H1 (cell line): Measurements from ENCODE around the gene TMEM185A. TPM values are rescaled to one million over a fixed set of nuclear protein-coding genes. Genes with fewer than 3 reads are reported as not detected.

Experiments used
- CTCF ChIA-PET: fragments of 300-600 bp; sonication (Branson Sonifier 250); formaldehyde crosslinking; loops from one replicate; lab custom pipeline; 2021; ENCODE audit not compliant: partially characterized antibody; lab: Charles Lee
- POLR2A ChIA-PET: fragments of 300-600 bp; sonication (Branson Sonifier 250); formaldehyde crosslinking; loops from one replicate; lab custom pipeline; 2021; ENCODE audit warnings: inconsistent platforms; ENCODE audit not compliant: partially characterized antibody; lab: Charles Lee
- DNase-seq, 2 experiments: peaks; one replicate each; pipeline versions ENCODE4 v3.0.0 to v3.0.0-alpha.2; 2010 to 2022; ENCODE audit warnings: low spot score in 2 of 2, low read depth in 1 of 2, mixed read lengths in 1 of 2
- FAIRE-seq: peaks from 2 replicates; lab custom pipeline; 2011; peaks lifted over from hg19 to GRCh38; lab: Jason Lieb, UNC
- H2AFZ ChIP-seq: 2 replicates; pipeline ENCODE4 v1.8.1; 2012; ENCODE audit warnings: low read length, inconsistent platforms
- H2AK5ac ChIP-seq: 2 replicates; pipeline ENCODE4 v1.6.1; 2013; ENCODE audit warnings: low read depth, low read length
- H2BK120ac ChIP-seq: replicated peaks from 2 replicates; pipeline ENCODE3; 2013; ENCODE audit warnings: low read depth, low read length, inconsistent platforms
- H2BK12ac ChIP-seq: 2 replicates; pipeline ENCODE4 v1.6.1; 2013; ENCODE audit warnings: low read depth, low read length
- H2BK15ac ChIP-seq: 2 replicates; pipeline ENCODE4 v1.6.1; 2013; ENCODE audit warnings: low read length
- H2BK20ac ChIP-seq: 2 replicates; pipeline ENCODE4 v1.6.1; 2013; ENCODE audit warnings: low read length
- H2BK5ac ChIP-seq: 2 replicates; pipeline ENCODE4 v1.6.1; 2013; ENCODE audit warnings: low read depth, low read length
- H3K14ac ChIP-seq: 2 replicates; pipeline ENCODE4 v1.6.1; 2013; ENCODE audit warnings: inconsistent platforms; ENCODE audit not compliant: insufficient read length
- H3K18ac ChIP-seq: 2 replicates; pipeline ENCODE4 v1.6.1; 2013; ENCODE audit warnings: low read length; ENCODE audit errors: extremely low read depth
- H3K23ac ChIP-seq: 2 replicates; pipeline ENCODE4 v1.6.1; 2013; ENCODE audit warnings: inconsistent platforms; ENCODE audit not compliant: insufficient read length
- H3K23me2 ChIP-seq: 2 replicates; pipeline ENCODE4 v1.6.1; 2013; ENCODE audit warnings: low read depth, low read length
- H3K27ac ChIP-seq: 2 replicates; pipeline ENCODE4 v1.6.1; 2011; ENCODE audit warnings: low read depth, low read length, inconsistent platforms
- H3K27me3 ChIP-seq, 4 experiments: replicated peaks in 1 of 4; 1 replicate in 1 of 4; 2 replicates in 3 of 4; pipeline versions ENCODE4 v1.6.1 to v1.8.1; 2011 to 2013; ENCODE audit warnings: low read length in 3 of 4, mild to moderate bottlenecking in 3 of 4, inconsistent platforms in 2 of 4, mixed read lengths in 2 of 4, moderate library complexity in 1 of 4; ENCODE audit not compliant: control insufficient read depth in 3 of 4, insufficient read depth in 3 of 4; ENCODE audit errors: extremely low read depth in 1 of 4
- H3K36me3 ChIP-seq, 4 experiments: 2 replicates each; pipeline versions ENCODE4 v1.6.1 to v1.8.1; 2011 to 2013; ENCODE audit warnings: mild to moderate bottlenecking in 4 of 4, low read length in 3 of 4, moderate library complexity in 2 of 4, control low read depth in 1 of 4, inconsistent platforms in 1 of 4; ENCODE audit not compliant: insufficient read depth in 4 of 4, control insufficient read depth in 2 of 4
- H3K4ac ChIP-seq: replicated peaks from 2 replicates; pipeline ENCODE3; 2013; ENCODE audit warnings: low read length, low read depth, mixed read lengths, inconsistent platforms; ENCODE audit not compliant: insufficient read length
- H3K4me1 ChIP-seq, 4 experiments: replicated peaks in 1 of 4; 1 replicate in 1 of 4; 2 replicates in 3 of 4; pipeline versions ENCODE4 v1.6.1 to v1.8.1; 2011 to 2013; ENCODE audit warnings: low read length in 3 of 4, inconsistent platforms in 2 of 4, mixed read lengths in 1 of 4; ENCODE audit not compliant: insufficient read depth in 4 of 4, control insufficient read depth in 3 of 4
- H3K4me2 ChIP-seq, 2 experiments: 2 replicates each; pipeline versions ENCODE4 v1.6.1 to v1.8.1; 2011 to 2013; ENCODE audit warnings: low read depth in 2 of 2, low read length in 2 of 2, control low read depth in 1 of 2, inconsistent platforms in 1 of 2, mild to moderate bottlenecking in 1 of 2; ENCODE audit not compliant: insufficient read depth in 1 of 2
- H3K4me3 ChIP-seq, 4 experiments: fragments of 200-600, 300-600 bp in 1 of 4; sonication (generic), shearing (Covaris generic), sonication (Bioruptor Twin) in 1 of 4; 2 replicates each; pipeline versions ENCODE4 v1.5.1 to v1.8.1; 2011 to 2016; ENCODE audit warnings: low read length in 4 of 4, low read depth in 3 of 4, control low read depth in 2 of 4, inconsistent platforms in 2 of 4, mild to moderate bottlenecking in 2 of 4, mixed read lengths in 1 of 4, moderate library complexity in 1 of 4; ENCODE audit not compliant: insufficient read depth in 2 of 4; ENCODE audit errors: extremely low read depth in 1 of 4
- H3K56ac ChIP-seq: replicated peaks from 2 replicates; pipeline ENCODE3; 2013; ENCODE audit warnings: low read depth, mild to moderate bottlenecking, mixed read lengths, low read length, inconsistent platforms; ENCODE audit not compliant: insufficient read length
- H3K79me1 ChIP-seq: 2 replicates; pipeline ENCODE4 v1.6.1; 2013; ENCODE audit warnings: low read depth, low read length, control low read depth
- H3K79me2 ChIP-seq, 2 experiments: 2 replicates each; pipeline versions ENCODE4 v1.6.1 to v1.8.1; 2012 to 2013; ENCODE audit warnings: low read length in 2 of 2, mild to moderate bottlenecking in 2 of 2, inconsistent platforms in 1 of 2; ENCODE audit not compliant: insufficient read depth in 2 of 2, control insufficient read depth in 1 of 2
- H3K9ac ChIP-seq, 4 experiments: replicated peaks in 1 of 4; 1 replicate in 1 of 4; 2 replicates in 3 of 4; pipeline versions ENCODE4 v1.6.1 to v1.8.1; 2011 to 2013; ENCODE audit warnings: low read depth in 3 of 4, low read length in 3 of 4, control low read depth in 2 of 4, mild to moderate bottlenecking in 2 of 4, moderate library complexity in 2 of 4, inconsistent platforms in 1 of 4; ENCODE audit errors: extremely low read depth in 1 of 4
- H3K9me3 ChIP-seq, 2 experiments: 2 replicates each; pipeline versions ENCODE4 v1.6.1 to v1.8.1; 2012 to 2013; ENCODE audit warnings: mild to moderate bottlenecking in 2 of 2, moderate library complexity in 2 of 2, control low read depth in 1 of 2, inconsistent platforms in 1 of 2, low read depth in 1 of 2, low read length in 1 of 2, mixed read lengths in 1 of 2; ENCODE audit not compliant: insufficient read depth in 2 of 2
- H4K20me1 ChIP-seq, 2 experiments: replicated peaks in 1 of 2; 2 replicates each; pipeline versions ENCODE3 to v1.8.1; 2011 to 2013; ENCODE audit warnings: inconsistent platforms in 2 of 2, low read length in 2 of 2, mild to moderate bottlenecking in 1 of 2; ENCODE audit not compliant: insufficient read depth in 2 of 2, control insufficient read depth in 1 of 2
- H4K5ac ChIP-seq: 2 replicates; pipeline ENCODE4 v1.6.1; 2013; ENCODE audit warnings: low read length, low read depth, mixed read lengths, inconsistent platforms; ENCODE audit not compliant: insufficient read length
- H4K8ac ChIP-seq: 2 replicates; pipeline ENCODE4 v1.8.0; 2013; ENCODE audit warnings: mild to moderate bottlenecking, moderate library complexity, low read length, inconsistent platforms; ENCODE audit not compliant: insufficient read depth; ENCODE audit errors: extremely low read depth
- H4K91ac ChIP-seq: replicated peaks from 2 replicates; pipeline ENCODE3; 2013; ENCODE audit warnings: low read length, mixed read lengths, inconsistent platforms; ENCODE audit not compliant: insufficient read length
- CBX8 ChIP-seq: fragments of 300-800, 300-1000 bp; sonication (generic); IDR thresholded peaks from 2 replicates; pipeline ENCODE4 v1.7.1; 2016; ENCODE audit warnings: low read depth, low read length, borderline replicate concordance
- CTBP2 ChIP-seq: IDR thresholded peaks from 2 replicates; pipeline ENCODE4 v1.7.0; 2011; ENCODE audit warnings: borderline replicate concordance, mild to moderate bottlenecking, moderate library complexity, mixed read lengths, low read length; ENCODE audit not compliant: insufficient read depth, insufficient read length
- EGR1 ChIP-seq: IDR thresholded peaks from 2 replicates; pipeline ENCODE4 v1.6.1; 2011; ENCODE audit warnings: low read depth, low read length, borderline replicate concordance
- JUN ChIP-seq: IDR thresholded peaks from 2 replicates; pipeline ENCODE4 v1.6.1; 2011; ENCODE audit warnings: low read depth, mild to moderate bottlenecking, improper control_type of control experiment, low read length
- KDM1A ChIP-seq: fragments of 200-600, 300-600 bp; sonication (generic); IDR thresholded peaks from 2 replicates; pipeline ENCODE4 v1.7.1; 2016; ENCODE audit warnings: mild to moderate bottlenecking, low read length, borderline replicate concordance
- KDM4A ChIP-seq: IDR thresholded peaks from one replicate; pipeline ENCODE4 v1.7.1; 2012; ENCODE audit warnings: low read depth, mild to moderate bottlenecking, moderate library complexity, low read length, inconsistent platforms; ENCODE audit not compliant: severe bottlenecking
- MAFK ChIP-seq: IDR thresholded peaks from 2 replicates; pipeline ENCODE4 v1.6.1; 2012; ENCODE audit warnings: low read depth, mild to moderate bottlenecking, improper control_type of control experiment, low read length
- RAD21 ChIP-seq, 2 experiments: IDR thresholded peaks in 1 of 2; conservative IDR thresholded peaks in 1 of 2; 2 replicates each; pipeline ENCODE4 v1.6.1; 2011; ENCODE audit warnings: low read depth in 2 of 2, low read length in 2 of 2, improper control_type of control experiment in 1 of 2, inconsistent platforms in 1 of 2, mild to moderate bottlenecking in 1 of 2, moderate library complexity in 1 of 2
- RBBP5 ChIP-seq: IDR thresholded peaks from 2 replicates; pipeline ENCODE4 v1.7.1; 2012; ENCODE audit warnings: low read depth, mild to moderate bottlenecking, inconsistent platforms, low read length, moderate library complexity, borderline replicate concordance
- TAF7 ChIP-seq: optimal IDR thresholded peaks from 2 replicates; pipeline ENCODE3; 2011; ENCODE audit warnings: low read depth, mild to moderate bottlenecking, inconsistent platforms, low read length, moderate library complexity, borderline replicate concordance
- TCF12 ChIP-seq: IDR thresholded peaks from 2 replicates; pipeline ENCODE4 v1.6.1; 2011; ENCODE audit warnings: low read depth, mild to moderate bottlenecking, low read length
- TEAD4 ChIP-seq: IDR thresholded peaks from 2 replicates; pipeline ENCODE4 v1.6.1; 2012; ENCODE audit warnings: low read depth, low read length, inconsistent platforms, mixed read lengths
- USF2 ChIP-seq: IDR thresholded peaks from 2 replicates; pipeline ENCODE4 v1.6.1; 2011; ENCODE audit warnings: low read length, improper control_type of control experiment
- WGBS, 2 experiments: shearing (Covaris generic) in 1 of 2; methylation state at CpG; one replicate each; pipeline versions ENCODE4 v1.1.6 to v1.1.7; 2013 to 2015; ENCODE audit warnings: low lambda C conversion rate in 2 of 2, mixed read lengths in 2 of 2, inconsistent platforms in 1 of 2, low coverage in 1 of 2, missing lambda C conversion rate in 1 of 2; ENCODE audit not compliant: insufficient replicate concordance in 2 of 2, insufficient coverage in 1 of 2, insufficient read length in 1 of 2; ENCODE audit errors: extremely low coverage in 1 of 2, missing lambda C conversion rate in 1 of 2; 5-methylcytosine and 5-hydroxymethylcytosine counted together
- polyA plus RNA-seq, 7 experiments: library from polyadenylated mRNA; depleted of rRNA in 3 of 7; stranded (reverse) in 5 of 7; unstranded in 2 of 7; fragments of >200 nt in 5 of 7; fragments of 200-250 nt in 2 of 7; gene quantifications; 1 replicate in 5 of 7; 2 replicates in 1 of 7; 4 replicates in 1 of 7; pipeline versions ENCODE4 v1.2.1 to v1.2.3, GENCODE V29; 2011 to 2013; ENCODE audit warnings: missing spikeins in 2 of 7, mixed read lengths in 2 of 7
- total RNA-seq: library from RNA; stranded (reverse); fragmentation: NEBNext Ultra II Directional; extraction: Animal tissue kit (Norgen Biotek cat#: 25700); gene quantifications from 2 replicates; pipeline ENCODE4 v1.2.1, GENCODE V29; 2021

Gene TMEM185A
- total and polyA plus RNA-seq, 2 of the 8 experiments (the other 6 are each of a cell fraction or from before 2014, with no cell fraction given), result 15.0 to 26.5 TPM

- no peak overlapping the region for H2BK120ac ChIP-seq
- no peak overlapping the region for H3K4me2 ChIP-seq
- TF ChIP-seq EGR1 (no peak), TEAD4 (no peak), KDM4A (no peak), TCF12 (no peak), KDM1A (no peak), MAFK (no peak), RBBP5 (no peak), TAF7 (no peak), CBX8 (no peak), USF2 (no peak), RAD21 (IDR thresholded peaks at IDR 0.05 in 1 of 2, conservative IDR thresholded peaks at IDR 0.05 in 1 of 2; ENCODE audit: low read depth in 2 of 2, low read length in 2 of 2) (no peak), CTBP2 (no peak), JUN (no peak)
Measured at GRCh38 chrX:149647505-149647904, 15.9 kb upstream of the TMEM185A start.

More at GRCh38 chrX:149647505-149647904, 15.9 kb upstream of the TMEM185A start:
- Histone ChIP-seq H3K56ac (no peak overlapping the region), H4K91ac (no peak overlapping the region), H2AFZ (no peak overlapping the region), H2BK12ac (no peak overlapping the region), H3K9me3 (no peaks in the 10 kb centered on the region), H3K4ac (no peak overlapping the region), H2BK15ac (no peak overlapping the region), H3K4me3 (no peak overlapping the region), H3K36me3 (no peaks in the 10 kb centered on the region), H2BK5ac (no peak overlapping the region), H3K9ac (no peak overlapping the region), H3K79me2 (no peaks in the 10 kb centered on the region), H3K14ac (no peak overlapping the region), H2AK5ac (no peak overlapping the region), H4K5ac (no peak overlapping the region), H3K18ac (no peak overlapping the region), H4K20me1 (no peaks in the 10 kb centered on the region), H3K79me1 (no peaks in the 10 kb centered on the region), H3K27me3 (no peaks in the 10 kb centered on the region), H3K4me1 (no peaks in the 10 kb centered on the region), H3K23ac (no peak overlapping the region), H3K27ac (no peak overlapping the region), H2BK20ac (no peak overlapping the region), H4K8ac (no peak overlapping the region), H3K23me2 (no peaks in the 10 kb centered on the region)
- ChIA-PET CTCF (interaction anchor here (1.0 kb wide), 2 partner anchors 13 to 15 kb away, joined by 3 to 4 read pairs; no protein-coding TSS in a partner anchor), POLR2A (no interaction called here)
- DNase-seq (no peak), FAIRE-seq (no peak)
- 93% methylated on average over 5 of the region's 6 CpGs; no CpG with 5 or more reads in 1 of the 2 experiments for WGBS, 2 experiments
